CD4-positive, alpha-beta memory T cell (primary cell): Measurements from ENCODE around the gene MAPKAP1. TPM values are rescaled to one million over a fixed set of nuclear protein-coding genes. Genes with fewer than 3 reads are reported as not detected.

Source experiments
- CTCF ChIA-PET: fragments of 350-600 bp; sonication (Branson Sonifier 250); formaldehyde crosslinking; loops from one replicate; lab custom pipeline; 2021; ENCODE audit warnings: inconsistent platforms; ENCODE audit not compliant: partially characterized antibody; lab: Charles Lee
- POLR2A ChIA-PET: fragments of 350-600 bp; sonication (Branson Sonifier 250); formaldehyde crosslinking; loops from one replicate; lab custom pipeline; 2021; ENCODE audit not compliant: partially characterized antibody; lab: Charles Lee
- DNase-seq, 5 donors: peaks; one replicate each; pipeline versions ENCODE4 v3.0.0 to v3.0.0-alpha.2; 2020 to 2022; ENCODE audit warnings: mixed read lengths in 1 of 5
- H3K27ac ChIP-seq: one replicate; pipeline ENCODE4 v1.7.0; 2013; ENCODE audit warnings: low read depth, low read length
- H3K27me3 ChIP-seq: 2 replicates; pipeline ENCODE4 v1.7.0; 2013; ENCODE audit warnings: mild to moderate bottlenecking, low read length, moderate library complexity; ENCODE audit not compliant: insufficient read depth
- H3K36me3 ChIP-seq: 2 replicates; pipeline ENCODE4 v1.7.0; 2013; ENCODE audit warnings: mild to moderate bottlenecking, low read length, moderate library complexity; ENCODE audit not compliant: insufficient read depth
- H3K4me1 ChIP-seq: 2 replicates; pipeline ENCODE4 v1.7.0; 2013; ENCODE audit warnings: mild to moderate bottlenecking, low read length, moderate library complexity; ENCODE audit not compliant: insufficient read depth
- H3K4me3 ChIP-seq, 2 donors: one replicate each; pipeline ENCODE4 v1.7.0; 2013; ENCODE audit warnings: low read length in 2 of 2, mild to moderate bottlenecking in 1 of 2
- H3K9me3 ChIP-seq, 2 donors: one replicate each; pipeline ENCODE4 v1.7.0; 2013; ENCODE audit warnings: low read length in 2 of 2, control low read depth in 1 of 2; ENCODE audit not compliant: control insufficient read depth in 1 of 2
- H3K27ac Mint-ChIP-seq, 7 donors: one replicate each; pipeline ENCODE4 v1.8.0; 2020 to 2021; ENCODE audit warnings: mixed read lengths in 7 of 7, mild to moderate bottlenecking in 6 of 7, inconsistent platforms in 3 of 7, moderate library complexity in 3 of 7
- H3K27me3 Mint-ChIP-seq, 2 donors: one replicate each; pipeline ENCODE4 v1.8.0; 2020 to 2021; ENCODE audit warnings: mixed read lengths in 2 of 2
- H3K36me3 Mint-ChIP-seq, 2 donors: one replicate each; pipeline ENCODE4 v1.8.0; 2020 to 2021; ENCODE audit warnings: mixed read lengths in 2 of 2, inconsistent platforms in 1 of 2, mild to moderate bottlenecking in 1 of 2
- H3K4me1 Mint-ChIP-seq, 4 donors: one replicate each; pipeline ENCODE4 v1.8.0; 2020 to 2021; ENCODE audit warnings: mixed read lengths in 4 of 4, mild to moderate bottlenecking in 1 of 4
- H3K4me3 Mint-ChIP-seq, 8 donors: one replicate each; pipeline ENCODE4 v1.8.0; 2020 to 2021; ENCODE audit warnings: mixed read lengths in 8 of 8, mild to moderate bottlenecking in 7 of 8, moderate library complexity in 6 of 8, inconsistent platforms in 3 of 8
- H3K9me3 Mint-ChIP-seq, 8 donors: one replicate each; pipeline ENCODE4 v1.8.0; 2020 to 2021; ENCODE audit warnings: mixed read lengths in 8 of 8, mild to moderate bottlenecking in 5 of 8, inconsistent platforms in 3 of 8, moderate library complexity in 1 of 8
- intact Hi-C: fragments of 100-400 bp; cut with micrococcal nuclease; formaldehyde crosslinking; loops from one replicate; pipeline ENCODE4 v1.15.1; 2023
- polyA plus RNA-seq, 2 donors: library from polyadenylated mRNA; unstranded; fragments of 300-500 nt; fragmentation: Illumina TruSeq; gene quantifications; one replicate each; pipeline ENCODE4 v1.2.3, GENCODE V29; 2021
- total RNA-seq, 2 experiments: library from RNA; stranded (reverse); gene quantifications; one replicate each; pipeline ENCODE4 v1.2.3, GENCODE V29; 2021

MAPKAP1 gene
- total and polyA plus RNA-seq, 4 experiments from 2014 or later = 51.6 to 59.1 (median 55.8) TPM

- H3K9me3 ChIP-seq = no peaks in the 10 kb centered on the region
- ChIA-PET POLR2A (no interaction called here), CTCF (no interaction called here)
- H3K36me3 ChIP-seq = no peaks in the 10 kb centered on the region
- H3K27me3 ChIP-seq = no peaks in the 10 kb centered on the region
- no peaks in the 10 kb centered on the region for H3K4me1 ChIP-seq
- H3K4me3 ChIP-seq = no peak overlapping the region
- Mint-ChIP-seq H3K27ac (no peak overlapping the region), H3K4me3 (no peak overlapping the region), H3K36me3 (no peaks in the 10 kb centered on the region), H3K9me3 (no peaks in the 10 kb centered on the region), H3K27me3 (no peaks in the 10 kb centered on the region), H3K4me1 (no peaks in the 10 kb centered on the region)
- intact Hi-C loops = no loop called here
- no peak for DNase-seq
- H3K27ac ChIP-seq = no peak overlapping the region
These were observed 275.2 kb downstream of the MAPKAP1 start for GRCh38 chr9:125431741-125432271.

GRCh38 chr9:125431012-125431305 is 276.0 kb downstream of the MAPKAP1 start:
- Mint-ChIP-seq H3K27me3 (no peaks in the 10 kb centered on the region), H3K36me3 (no peaks in the 10 kb centered on the region), H3K27ac (no peak overlapping the region), H3K9me3 (no peaks in the 10 kb centered on the region), H3K4me3 (no peak overlapping the region), H3K4me1 (no peaks in the 10 kb centered on the region)
- DNase-seq = no peak
- no peak overlapping the region for H3K4me3 ChIP-seq
- CTCF ChIA-PET = no interaction called here
- no peaks in the 10 kb centered on the region for H3K4me1 ChIP-seq
- no peaks in the 10 kb centered on the region for H3K9me3 ChIP-seq
- intact Hi-C loops = no loop called here
- no peaks in the 10 kb centered on the region for H3K36me3 ChIP-seq
- POLR2A ChIA-PET = no interaction called here
- H3K27me3 ChIP-seq = no peaks in the 10 kb centered on the region
- no peak overlapping the region for H3K27ac ChIP-seq

DNA sequence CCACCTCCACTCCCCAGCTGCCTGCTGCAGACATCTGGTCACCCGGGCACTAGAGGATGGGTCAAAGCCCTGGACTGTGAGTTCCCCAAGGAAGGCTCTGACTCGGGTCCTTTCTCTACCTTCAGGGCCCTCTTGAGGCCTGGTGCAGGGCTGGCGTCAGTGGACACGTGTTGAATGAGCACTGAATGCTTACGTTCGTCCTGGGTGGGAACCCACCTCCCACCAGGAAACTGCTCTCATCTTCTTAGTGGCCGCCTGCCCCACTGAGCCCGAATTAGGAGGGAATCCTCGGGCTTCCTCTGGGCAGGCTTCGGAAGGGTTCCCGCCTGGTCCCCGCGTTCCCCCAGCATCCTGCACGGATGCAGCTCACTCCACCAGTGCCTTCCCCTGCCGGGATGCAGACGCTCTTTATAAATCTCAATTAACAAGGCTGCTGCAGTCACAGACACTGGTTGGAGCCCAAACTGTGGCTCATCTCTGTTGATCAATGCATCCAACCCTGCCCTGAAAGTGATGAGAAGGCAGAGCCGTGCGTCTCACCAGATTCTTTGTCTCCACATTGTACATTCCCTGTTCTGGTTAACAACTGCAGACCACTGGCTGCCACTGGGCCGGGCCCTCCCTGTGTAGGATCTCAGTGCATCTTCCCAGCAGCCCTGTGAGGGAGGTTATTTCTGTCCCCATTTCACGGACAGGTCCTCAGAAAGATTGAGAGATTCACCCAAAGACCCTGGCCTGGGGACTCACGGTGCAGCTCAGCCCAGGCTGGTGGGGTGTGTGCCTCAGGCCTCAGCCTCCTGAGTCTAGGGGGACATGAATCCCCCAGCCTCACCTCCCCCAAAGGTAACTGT is 276.6 kb downstream of the MAPKAP1 start:
- no peak overlapping the region for H3K4me3 Mint-ChIP-seq
- ChIA-PET CTCF (no interaction called here), POLR2A (no interaction called here)
- H3K9me3 Mint-ChIP-seq = no peaks in the 10 kb centered on the region
- H3K27me3 ChIP-seq = no peaks in the 10 kb centered on the region
- no peak for DNase-seq
- intact Hi-C loops = no loop called here
- no peaks in the 10 kb centered on the region for H3K9me3 ChIP-seq
- no peaks in the 10 kb centered on the region for H3K36me3 ChIP-seq
- H3K27me3 Mint-ChIP-seq = no peaks in the 10 kb centered on the region
- no peak overlapping the region for H3K27ac ChIP-seq
- no peaks in the 10 kb centered on the region for H3K4me1 ChIP-seq
- peak overlapping the region in 1 of 7 donors; percentile 59 for H3K27ac Mint-ChIP-seq
- H3K36me3 Mint-ChIP-seq = no peaks in the 10 kb centered on the region
- no peaks in the 10 kb centered on the region for H3K4me1 Mint-ChIP-seq
- no peak overlapping the region for H3K4me3 ChIP-seq

GRCh38 chr9:125429476-125430160 is 277.4 kb downstream of the MAPKAP1 start:
- POLR2A ChIA-PET = no interaction called here

DNA sequence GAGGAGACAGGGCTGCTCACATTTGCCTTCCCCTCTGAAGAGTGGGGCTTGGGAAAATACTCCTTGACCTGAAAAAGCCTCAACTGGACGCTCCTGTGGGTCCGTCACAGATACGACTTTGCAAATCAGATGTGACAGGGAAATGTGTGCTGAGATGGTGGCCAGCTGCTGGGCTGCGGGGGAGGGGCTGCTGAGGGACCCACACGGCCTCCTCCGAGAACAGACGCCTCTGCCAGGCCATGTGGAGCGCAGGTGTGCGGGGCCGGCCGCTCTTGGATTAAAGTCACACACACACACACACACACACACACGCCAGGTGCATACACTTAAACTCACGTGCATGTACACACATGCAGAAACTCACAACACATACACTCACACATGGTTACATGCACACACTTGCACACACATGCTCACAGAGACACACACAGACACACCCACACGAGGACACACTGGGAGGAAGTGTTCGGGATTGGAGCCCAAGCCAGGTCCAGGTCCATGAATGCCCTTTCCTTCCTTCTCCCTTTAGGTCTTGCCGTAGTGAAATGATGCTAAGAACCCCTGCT is 278.0 kb downstream of the MAPKAP1 start:
- Histone ChIP-seq H3K36me3 (no peaks in the 10 kb centered on the region), H3K4me3 (no peak overlapping the region), H3K4me1 (no peaks in the 10 kb centered on the region), H3K27ac (no peak overlapping the region), H3K9me3 (no peaks in the 10 kb centered on the region), H3K27me3 (no peaks in the 10 kb centered on the region)
- Mint-ChIP-seq H3K4me3 (no peak overlapping the region), H3K9me3 (no peaks in the 10 kb centered on the region), H3K27me3 (no peaks in the 10 kb centered on the region), H3K27ac (no peak overlapping the region), H3K4me1 (no peaks in the 10 kb centered on the region), H3K36me3 (no peaks in the 10 kb centered on the region)
- intact Hi-C loops = no loop called here
- ChIA-PET POLR2A (interaction anchor here (0.5 kb wide), 1 partner anchor 9 kb away, joined by 3 read pairs; no protein-coding TSS in a partner anchor), CTCF (no interaction called here)
- DNase-seq = no peak

More at GRCh38 chr9:125429476-125430160, 277.4 kb downstream of the MAPKAP1 start:
- Mint-ChIP-seq H3K36me3 (no peaks in the 10 kb centered on the region), H3K27me3 (no peaks in the 10 kb centered on the region), H3K4me1 (no peaks in the 10 kb centered on the region), H3K9me3 (no peaks in the 10 kb centered on the region), H3K4me3 (no peak overlapping the region), H3K27ac (no peak overlapping the region)
- no peak for DNase-seq
- H3K9me3 ChIP-seq = no peaks in the 10 kb centered on the region
- no peak overlapping the region for H3K27ac ChIP-seq
- intact Hi-C loops = no loop called here
- H3K4me1 ChIP-seq = no peaks in the 10 kb centered on the region
- no peaks in the 10 kb centered on the region for H3K36me3 ChIP-seq
- H3K4me3 ChIP-seq = no peak overlapping the region
- no peaks in the 10 kb centered on the region for H3K27me3 ChIP-seq
- CTCF ChIA-PET = no interaction called here

DNA sequence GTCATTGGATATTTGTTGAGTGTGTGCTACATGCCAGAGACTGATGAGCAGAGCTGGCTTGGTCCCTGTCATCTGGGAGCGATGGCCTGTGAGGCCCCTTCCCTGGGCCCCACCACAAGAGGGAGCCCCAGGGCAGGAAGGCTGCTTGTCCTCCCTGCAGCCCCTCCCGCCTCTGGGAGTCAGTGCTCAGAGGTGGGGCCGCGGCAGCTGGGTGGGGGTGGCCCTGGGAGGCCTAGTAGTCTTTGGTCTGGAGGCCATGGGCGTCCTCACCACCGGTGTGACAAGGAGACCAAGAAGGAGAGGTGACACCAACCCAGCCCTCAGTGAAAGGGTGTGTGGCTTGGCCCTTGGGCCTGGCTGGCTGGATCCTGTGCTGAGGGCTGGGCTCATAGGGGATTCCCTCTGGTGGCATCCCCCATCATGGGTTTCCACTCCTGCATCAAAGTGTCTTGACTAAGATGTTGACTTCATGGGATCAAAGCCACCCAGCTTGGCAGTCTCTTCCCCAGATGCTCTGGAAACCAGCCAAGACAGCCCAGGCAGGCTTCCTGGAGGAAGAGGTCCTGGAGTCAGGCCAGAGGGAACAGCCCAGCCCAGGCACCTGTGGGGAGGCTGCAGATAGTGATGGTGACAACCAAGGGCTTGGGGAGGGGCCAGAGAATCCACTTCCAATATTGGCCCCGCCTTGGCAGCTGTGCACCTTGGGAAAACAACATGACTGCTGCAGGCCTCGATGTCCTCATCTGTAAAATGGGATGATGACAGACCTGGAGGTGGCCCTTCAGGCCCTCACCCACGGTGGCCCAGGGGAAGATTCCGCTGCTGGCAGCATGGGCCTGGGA is 278.7 kb downstream of the MAPKAP1 start:
- Histone ChIP-seq H3K4me1 (no peaks in the 10 kb centered on the region), H3K4me3 (no peak overlapping the region), H3K27me3 (no peaks in the 10 kb centered on the region), H3K36me3 (no peaks in the 10 kb centered on the region), H3K9me3 (no peaks in the 10 kb centered on the region), H3K27ac (no peak overlapping the region)
- DNase-seq = no peak
- CTCF ChIA-PET = interaction anchor here (1.1 kb wide), 1 partner anchor 21 kb away, joined by 3 read pairs; no protein-coding TSS in a partner anchor
- Mint-ChIP-seq H3K4me1 (no peaks in the 10 kb centered on the region), H3K9me3 (no peaks in the 10 kb centered on the region), H3K4me3 (no peak overlapping the region), H3K27ac (no peak overlapping the region), H3K27me3 (no peaks in the 10 kb centered on the region), H3K36me3 (no peaks in the 10 kb centered on the region)
- intact Hi-C loops = no loop called here
- POLR2A ChIA-PET = interaction anchor here (0.5 kb wide), 1 partner anchor 9 kb away, joined by 3 read pairs; no protein-coding TSS in a partner anchor
